OCI-LY1 (cell line): ENCODE measurements around the gene BSG.
A peak's percentile ranks its signal among the peaks of the same experiment; 100 is the strongest.

Source experiments
- H2AFZ ChIP-seq: fragments of 200-600 bp; sonication (generic), shearing (Covaris generic); 2 replicates; pipeline ENCODE4 v1.6.0; 2014; ENCODE audit warnings: antibody characterized with exemption, mild to moderate bottlenecking, low read length
- H3F3A ChIP-seq: fragments of 200-600 bp; sonication (generic), shearing (Covaris generic); 2 replicates; pipeline ENCODE4 v1.6.0; 2014; ENCODE audit warnings: mild to moderate bottlenecking, antibody characterized with exemption, low read length, moderate library complexity; ENCODE audit not compliant: insufficient read depth
- H3K27ac ChIP-seq: fragments of 200-600 bp; sonication (generic); 2 replicates; pipeline ENCODE4 v1.5.1; 2014; ENCODE audit warnings: low read length, mixed run types, mild to moderate bottlenecking, low read depth; ENCODE audit not compliant: poor library complexity, severe bottlenecking
- H3K27me3 ChIP-seq: fragments of 200-600 bp; sonication (generic); 2 replicates; pipeline ENCODE4 v1.6.0; 2014; ENCODE audit warnings: antibody characterized with exemption, mild to moderate bottlenecking, low read length, moderate library complexity; ENCODE audit not compliant: insufficient read depth
- H3K36me3 ChIP-seq: fragments of 200-600 bp; sonication (generic); 2 replicates; pipeline ENCODE4 v1.6.1; 2014; ENCODE audit warnings: mild to moderate bottlenecking, antibody characterized with exemption, low read length, moderate library complexity, mixed read lengths; ENCODE audit not compliant: insufficient read depth
- H3K4me1 ChIP-seq: fragments of 200-600 bp; sonication (generic); 2 replicates; pipeline ENCODE4 v1.5.1; 2014; ENCODE audit warnings: mild to moderate bottlenecking, low read length, moderate library complexity; ENCODE audit not compliant: insufficient read depth, severe bottlenecking
- H3K4me2 ChIP-seq: fragments of 200-600 bp; sonication (generic), shearing (Covaris generic); 2 replicates; pipeline ENCODE4 v1.6.1; 2014; ENCODE audit warnings: low read length
- H3K4me3 ChIP-seq: fragments of 200-600 bp; sonication (generic); 2 replicates; pipeline ENCODE4 v1.5.1; 2014; ENCODE audit warnings: low read length, low read depth, mild to moderate bottlenecking, mixed read lengths; ENCODE audit not compliant: poor library complexity, severe bottlenecking
- H3K79me2 ChIP-seq: fragments of 200-600 bp; shearing (Covaris generic); 2 replicates; pipeline ENCODE4 v1.6.1; 2016; ENCODE audit warnings: mixed run types, low read length, mixed read lengths; ENCODE audit not compliant: insufficient read depth
- H3K9ac ChIP-seq: fragments of 200-600 bp; sonication (generic), shearing (Covaris generic); 2 replicates; pipeline ENCODE4 v1.6.1; 2014; ENCODE audit warnings: mild to moderate bottlenecking, low read length, mixed read lengths
- H3K9me2 ChIP-seq: fragments of 200-600 bp; sonication (generic), shearing (Covaris generic); 2 replicates; pipeline ENCODE4 v1.6.1; 2014; ENCODE audit warnings: low read depth, mild to moderate bottlenecking, low read length, mixed read lengths
- H3K9me3 ChIP-seq: fragments of 200-600 bp; shearing (Covaris generic); 2 replicates; pipeline ENCODE4 v1.6.1; 2014; ENCODE audit warnings: low read length, mixed read lengths
- H4K20me1 ChIP-seq: fragments of 200-600 bp; sonication (generic), shearing (Covaris generic); 2 replicates; pipeline ENCODE4 v1.6.0; 2016; ENCODE audit warnings: mild to moderate bottlenecking, low read length; ENCODE audit not compliant: insufficient read depth
- CTCF ChIP-seq: fragments of 200-600 bp; sonication (generic), shearing (Covaris generic); IDR thresholded peaks from 2 replicates; pipeline ENCODE4 v1.5.1; 2017; ENCODE audit warnings: mild to moderate bottlenecking, antibody characterized with exemption, low read length, moderate library complexity, mixed read lengths
- EZH2 ChIP-seq: fragments of 200-600 bp; sonication (generic), shearing (Covaris generic); IDR thresholded peaks from 2 replicates; pipeline ENCODE4 v1.8.0; 2017; ENCODE audit warnings: borderline replicate concordance, mixed run types, mild to moderate bottlenecking, antibody characterized with exemption, low read length, moderate library complexity, mixed read lengths

BSG gene

DNA sequence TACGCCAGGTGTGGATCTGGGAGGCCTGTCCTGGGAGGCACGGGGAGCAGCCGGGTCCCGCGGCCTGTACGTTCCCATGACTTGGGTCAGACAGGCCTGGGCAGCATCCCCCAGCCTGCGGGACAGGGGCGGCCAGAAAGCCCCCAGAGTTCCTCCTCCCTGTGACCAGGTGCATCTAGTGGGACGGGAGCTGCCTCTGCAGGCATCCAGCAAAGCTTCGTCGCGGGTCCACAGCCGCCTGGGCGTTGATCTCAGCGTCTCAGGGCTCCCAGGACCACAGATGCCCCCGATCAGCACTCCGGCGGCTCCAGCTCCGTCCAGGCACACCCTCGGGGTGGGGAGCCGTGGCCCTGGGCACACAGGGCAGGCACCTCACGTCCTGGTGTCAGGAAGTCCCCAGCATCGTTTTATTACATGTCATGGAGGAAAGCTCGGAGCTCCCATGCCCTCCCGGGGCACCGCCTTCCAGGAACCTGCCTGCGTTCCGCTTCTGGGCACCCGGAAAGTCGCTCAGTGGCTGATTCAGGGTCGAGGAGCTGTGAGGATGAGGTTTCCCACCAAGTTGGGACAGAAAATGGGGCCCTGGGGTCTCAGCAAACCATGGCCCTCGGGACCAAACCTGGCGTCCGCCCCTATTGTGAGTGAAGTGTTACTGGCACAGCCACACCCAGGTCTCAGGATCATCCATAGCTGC is 30.1 kb upstream of the BSG start:
- no peak overlapping the region for H3K9ac ChIP-seq
- H3K4me2 ChIP-seq = no peak overlapping the region
- H3F3A ChIP-seq = no peaks in the 10 kb centered on the region
- no peaks in the 10 kb centered on the region for H4K20me1 ChIP-seq
- H3K9me2 ChIP-seq = no peaks in the 10 kb centered on the region
- no peak overlapping the region for H3K4me3 ChIP-seq
- no peaks in the 10 kb centered on the region for H3K9me3 ChIP-seq
- TF ChIP-seq EZH2 = no peak
- no peak for TF ChIP-seq CTCF
- no peaks in the 10 kb centered on the region for H3K27me3 ChIP-seq
- no peaks in the 10 kb centered on the region for H3K79me2 ChIP-seq
- peaks cover 3% of the 10 kb centered on the region; the same call in 1 of the 2 replicates for H3K36me3 ChIP-seq
- no peak overlapping the region for H3K27ac ChIP-seq
- peaks cover 10% of the 10 kb centered on the region for H3K4me1 ChIP-seq
- H2AFZ ChIP-seq = no peak overlapping the region

DNA sequence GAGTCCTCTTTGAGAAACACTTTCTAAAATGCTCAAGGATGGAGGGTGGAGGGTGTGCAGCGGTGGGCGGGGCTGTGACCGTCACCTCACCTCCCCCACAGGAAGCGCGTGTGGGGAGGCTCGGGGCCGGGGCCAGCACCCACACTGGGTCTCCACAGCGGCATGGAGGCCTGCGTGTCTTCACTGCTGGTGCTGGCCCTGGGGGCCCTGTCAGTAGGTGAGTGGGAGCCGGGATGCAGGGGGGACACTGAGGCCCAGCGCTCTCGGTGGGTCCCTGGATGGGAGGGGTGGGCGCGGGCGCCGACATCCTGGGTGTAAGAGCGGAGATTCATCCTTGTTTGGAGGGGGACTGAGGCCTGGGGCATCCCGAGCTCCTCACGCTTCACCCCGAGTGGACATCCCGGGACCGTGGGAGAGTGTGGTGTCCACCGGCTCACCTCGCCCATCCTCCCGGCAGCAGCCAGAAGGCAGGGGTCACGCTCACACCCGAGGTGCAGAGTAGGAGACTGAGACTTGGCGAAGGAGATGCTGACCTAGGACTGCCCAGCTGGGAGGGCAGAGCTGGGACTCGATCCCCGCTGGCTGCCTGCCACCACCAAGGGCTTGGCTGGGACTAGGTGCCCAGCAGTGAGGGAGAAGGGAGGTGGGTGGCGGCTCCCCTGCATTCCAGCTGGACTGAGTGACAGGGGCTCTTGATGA is 28.3 kb upstream of the BSG start, which contains the start of gene GZMM:
Gene GZMM, plus strand, starts transcription at position 144 of the 699 bp plus-strand sequence. Its CDS starts 19 bp downstream, at position 163.
- no peaks in the 10 kb centered on the region for H3K27me3 ChIP-seq
- peak within 1 kb of the TSS; percentile 23; the same call in 1 of the 2 replicates for H3K9ac ChIP-seq
- peaks cover 3% of the 10 kb centered on the region; the same call in 1 of the 2 replicates for H3K36me3 ChIP-seq
- peaks cover 10% of the 10 kb centered on the region for H3K4me1 ChIP-seq
- no peak within 1 kb of the TSS for H3K27ac ChIP-seq
- H3K79me2 ChIP-seq = no peaks in the 10 kb centered on the region
- H3K4me2 ChIP-seq = peak within 1 kb of the TSS; percentile 60
- TF ChIP-seq EZH2 (no peak), CTCF (no peak)
- no peaks in the 10 kb centered on the region for H4K20me1 ChIP-seq
- no peaks in the 10 kb centered on the region for H3K9me3 ChIP-seq
- no peaks in the 10 kb centered on the region for H3F3A ChIP-seq
- no peaks in the 10 kb centered on the region for H3K9me2 ChIP-seq
- H3K4me3 ChIP-seq = peak within 1 kb of the TSS; percentile 25
- H2AFZ ChIP-seq = no peak within 1 kb of the TSS

- Histone ChIP-seq H3K9ac (no peak overlapping the region), H3K9me3 (no peaks in the 10 kb centered on the region), H3K9me2 (no peaks in the 10 kb centered on the region), H3K27ac (no peak overlapping the region), H3K79me2 (no peaks in the 10 kb centered on the region), H3F3A (no peaks in the 10 kb centered on the region), H3K36me3 (no peaks in the 10 kb centered on the region; the same call in 1 of the 2 replicates), H2AFZ (no peak overlapping the region), H3K4me2 (no peak overlapping the region), H4K20me1 (no peaks in the 10 kb centered on the region), H3K4me1 (peaks cover 10% of the 10 kb centered on the region), H3K27me3 (no peaks in the 10 kb centered on the region), H3K4me3 (no peak overlapping the region)
- TF ChIP-seq EZH2 = no peak
- no peak for TF ChIP-seq CTCF
Measured at GRCh38 chr19:547117-547516, 25.3 kb upstream of the BSG start.
